ENCODE data around the gene TPK1.
A peak's percentile ranks its signal among the peaks of the same experiment; 100 is the strongest.

Gene TPK1

GRCh38 chr7:144771927-144772326 lies 63.9 kb downstream of the TPK1 start:
- no peak overlapping the region for H3K4me3 ChIP-seq (replicated peaks in 1 of 2; ENCODE audit: low read depth in 2 of 2, low read length in 2 of 2)
- no peak for DNase-seq (ENCODE audit: low read depth in 2 of 2)
- TF ChIP-seq CTCF (IDR thresholded peaks at IDR 0.05; ENCODE audit: low read depth, low read length) = no peak

- no peak for TF ChIP-seq CTCF (IDR thresholded peaks at IDR 0.05; ENCODE audit: low read depth, low read length)
- no peak overlapping the region for H3K4me3 ChIP-seq (replicated peaks in 1 of 2; ENCODE audit: low read depth in 2 of 2, low read length in 2 of 2)
Observed at GRCh38 chr7:144771174-144771573, 64.7 kb downstream of the TPK1 start.

GRCh38 chr7:144769352-144769751 lies 66.5 kb downstream of the TPK1 start:
- no peak overlapping the region for H3K4me3 ChIP-seq (replicated peaks in 1 of 2; ENCODE audit: low read depth in 2 of 2, low read length in 2 of 2)
- TF ChIP-seq CTCF (IDR thresholded peaks at IDR 0.05; ENCODE audit: low read depth, low read length) = no peak
- no peak for DNase-seq (ENCODE audit: low read depth in 2 of 2)

More at GRCh38 chr7:144771174-144771573, 64.7 kb downstream of the TPK1 start:
- DNase-seq (ENCODE audit: low read depth in 2 of 2) = no peak

GRCh38 chr7:144768633-144769032 lies 67.2 kb downstream of the TPK1 start:
- no peak for DNase-seq (ENCODE audit: low read depth in 2 of 2)
- no peak for TF ChIP-seq CTCF (IDR thresholded peaks at IDR 0.05; ENCODE audit: low read depth, low read length)
- no peak overlapping the region for H3K4me3 ChIP-seq (replicated peaks in 1 of 2; ENCODE audit: low read depth in 2 of 2, low read length in 2 of 2)

GRCh38 chr7:144763291-144763690 lies 72.6 kb downstream of the TPK1 start:
- no peak overlapping the region for H3K4me3 ChIP-seq (replicated peaks in 1 of 2; ENCODE audit: low read depth in 2 of 2, low read length in 2 of 2)
- DNase-seq (ENCODE audit: low read depth in 2 of 2) = no peak
- TF ChIP-seq CTCF (IDR thresholded peaks at IDR 0.05; ENCODE audit: low read depth, low read length) = no peak

GRCh38 chr7:144762853-144763252 lies 73.0 kb downstream of the TPK1 start:
- no peak for DNase-seq (ENCODE audit: low read depth in 2 of 2)
- H3K4me3 ChIP-seq (replicated peaks in 1 of 2; ENCODE audit: low read depth in 2 of 2, low read length in 2 of 2) = no peak overlapping the region
- no peak for TF ChIP-seq CTCF (IDR thresholded peaks at IDR 0.05; ENCODE audit: low read depth, low read length)

GRCh38 chr7:144761493-144761892 lies 74.4 kb downstream of the TPK1 start:
- TF ChIP-seq CTCF (IDR thresholded peaks at IDR 0.05; ENCODE audit: low read depth, low read length) = no peak
- DNase-seq (ENCODE audit: low read depth in 2 of 2) = peak in 1 of 2 donors; percentile 5
- no peak overlapping the region for H3K4me3 ChIP-seq (replicated peaks in 1 of 2; ENCODE audit: low read depth in 2 of 2, low read length in 2 of 2)

Data from cardiac fibroblast (primary cell).